Activated naive CD4-positive, alpha-beta T cell treated with anti-CD3 and anti-CD28 coated beads for 36 hours (primary cell): ENCODE data around the gene PTPRS. TPM values are rescaled to one million over a fixed set of nuclear protein-coding genes. Genes with fewer than 3 reads are reported as not detected.

Experiments used
- CTCF ChIA-PET: fragments of 350-600 bp; sonication (Branson Sonifier 250); formaldehyde crosslinking; loops from one replicate; lab custom pipeline; 2021; ENCODE audit warnings: antibody characterized with exemption; lab: Charles Lee
- DNase-seq: peaks from one replicate; pipeline ENCODE4 v3.0.0-alpha.2; 2020
- H3K27ac Mint-ChIP-seq: one replicate; pipeline ENCODE4 v1.8.0; 2021; ENCODE audit warnings: mild to moderate bottlenecking, mixed read lengths
- H3K27me3 Mint-ChIP-seq: one replicate; pipeline ENCODE4 v1.8.0; 2021; ENCODE audit warnings: low read depth, mixed read lengths
- H3K36me3 Mint-ChIP-seq: one replicate; pipeline ENCODE4 v1.8.0; 2021; ENCODE audit warnings: low read depth, mixed read lengths
- H3K4me1 Mint-ChIP-seq: one replicate; pipeline ENCODE4 v1.8.0; 2021; ENCODE audit warnings: low read depth, mixed read lengths
- H3K4me3 Mint-ChIP-seq: one replicate; pipeline ENCODE4 v1.8.0; 2021; ENCODE audit warnings: mild to moderate bottlenecking, moderate library complexity, mixed read lengths
- H3K9me3 Mint-ChIP-seq: one replicate; pipeline ENCODE4 v1.8.0; 2021; ENCODE audit warnings: mixed read lengths
- intact Hi-C: fragments of 100-400 bp; cut with micrococcal nuclease; formaldehyde crosslinking; loops from one replicate; pipeline ENCODE4 v1.15.1; 2023
- total RNA-seq, 2 experiments: library from RNA; stranded (reverse); gene quantifications; one replicate each; pipeline ENCODE4 v1.2.3, GENCODE V29; 2021

PTPRS gene
- total RNA-seq, 2 experiments from 2014 or later = 1.3 to 1.4 TPM

- no peaks in the 10 kb centered on the region for H3K36me3 Mint-ChIP-seq
Measured at GRCh38 chr19:5296021-5296420, 44.6 kb downstream of the PTPRS start.

GRCh38 chr19:5294403-5295160, 46.0 kb downstream of the PTPRS start:
- H3K9me3 Mint-ChIP-seq = no peaks in the 10 kb centered on the region
- no peaks in the 10 kb centered on the region for H3K36me3 Mint-ChIP-seq
- CTCF ChIA-PET = no interaction called here
- H3K4me3 Mint-ChIP-seq = no peak overlapping the region
- DNase-seq = no peak
- no peak overlapping the region for H3K27ac Mint-ChIP-seq
- H3K27me3 Mint-ChIP-seq = peaks cover 16% of the 10 kb centered on the region
- peaks cover 14% of the 10 kb centered on the region for H3K4me1 Mint-ChIP-seq
- intact Hi-C loops = no loop called here

More at GRCh38 chr19:5296021-5296420, 44.6 kb downstream of the PTPRS start:
- H3K27ac Mint-ChIP-seq = no peak overlapping the region
- intact Hi-C loops = no loop called here
- no peaks in the 10 kb centered on the region for H3K9me3 Mint-ChIP-seq
- H3K4me3 Mint-ChIP-seq = no peak overlapping the region
- CTCF ChIA-PET = no interaction called here
- no peak for DNase-seq
- H3K4me1 Mint-ChIP-seq = peaks cover 14% of the 10 kb centered on the region
- H3K27me3 Mint-ChIP-seq = peaks cover 16% of the 10 kb centered on the region

DNA sequence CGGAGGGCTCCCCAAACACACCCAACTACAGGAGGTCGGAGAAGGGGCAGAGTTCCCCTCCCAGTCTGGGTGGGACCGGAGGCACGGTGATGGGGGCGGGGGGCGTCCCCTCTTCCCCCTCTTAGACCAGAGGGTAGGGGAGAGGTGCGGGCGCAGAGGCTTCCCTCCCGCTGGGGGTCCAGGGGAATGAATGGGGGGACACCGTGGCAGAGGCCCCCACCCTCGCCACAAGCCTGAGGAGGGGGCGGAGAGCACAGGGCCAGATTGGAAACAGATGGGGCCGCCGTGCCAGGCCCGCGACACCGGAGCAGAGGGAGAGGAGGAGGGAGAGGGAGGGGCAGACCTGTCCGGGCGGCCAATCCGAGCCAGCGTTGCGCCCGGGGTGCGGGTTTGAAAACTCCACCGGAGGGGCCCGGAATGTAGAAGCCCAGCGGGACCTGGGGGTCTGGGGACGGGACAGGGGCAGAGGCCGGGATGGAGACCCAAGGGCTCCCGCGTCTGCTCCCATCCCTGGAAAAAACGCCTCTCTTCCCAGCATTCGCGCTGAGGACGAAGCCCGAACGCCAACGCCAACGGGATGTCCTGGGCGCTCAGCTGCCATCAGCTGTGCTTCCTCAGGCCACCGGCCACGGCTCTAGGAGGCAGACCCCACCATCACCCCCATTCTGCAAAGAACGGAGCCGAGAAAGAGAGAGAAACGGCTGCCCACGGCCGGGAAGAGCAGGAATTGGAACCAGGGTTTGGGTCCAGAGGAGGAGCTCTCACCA, 46.8 kb downstream of the PTPRS start:
- Mint-ChIP-seq H3K4me3 (peak overlapping the region; percentile 34), H3K27ac (no peak overlapping the region), H3K9me3 (no peaks in the 10 kb centered on the region), H3K36me3 (no peaks in the 10 kb centered on the region), H3K27me3 (peaks cover 16% of the 10 kb centered on the region), H3K4me1 (peaks cover 14% of the 10 kb centered on the region)
- CTCF ChIA-PET = no interaction called here
- DNase-seq = peak; percentile 14
- intact Hi-C loops = no loop called here

GRCh38 chr19:5292822-5293611, 47.6 kb downstream of the PTPRS start:
- H3K27ac Mint-ChIP-seq = no peak overlapping the region
- H3K36me3 Mint-ChIP-seq = no peaks in the 10 kb centered on the region

GRCh38 chr19:5292453-5292821, 48.2 kb downstream of the PTPRS start:
- Mint-ChIP-seq H3K4me3 (peak overlapping the region; percentile 29), H3K27ac (no peak overlapping the region), H3K36me3 (no peaks in the 10 kb centered on the region), H3K9me3 (no peaks in the 10 kb centered on the region), H3K27me3 (peaks cover 16% of the 10 kb centered on the region), H3K4me1 (peaks cover 14% of the 10 kb centered on the region)
- intact Hi-C loops = no loop called here
- peak; percentile 12 for DNase-seq
- CTCF ChIA-PET = no interaction called here

More at GRCh38 chr19:5292822-5293611, 47.6 kb downstream of the PTPRS start:
- peaks cover 14% of the 10 kb centered on the region for H3K4me1 Mint-ChIP-seq
- peak; percentile 50 for DNase-seq
- no peaks in the 10 kb centered on the region for H3K9me3 Mint-ChIP-seq
- peaks cover 16% of the 10 kb centered on the region for H3K27me3 Mint-ChIP-seq
- CTCF ChIA-PET = no interaction called here
- intact Hi-C loops = no loop called here
- peak overlapping the region; percentile 34 for H3K4me3 Mint-ChIP-seq

DNA sequence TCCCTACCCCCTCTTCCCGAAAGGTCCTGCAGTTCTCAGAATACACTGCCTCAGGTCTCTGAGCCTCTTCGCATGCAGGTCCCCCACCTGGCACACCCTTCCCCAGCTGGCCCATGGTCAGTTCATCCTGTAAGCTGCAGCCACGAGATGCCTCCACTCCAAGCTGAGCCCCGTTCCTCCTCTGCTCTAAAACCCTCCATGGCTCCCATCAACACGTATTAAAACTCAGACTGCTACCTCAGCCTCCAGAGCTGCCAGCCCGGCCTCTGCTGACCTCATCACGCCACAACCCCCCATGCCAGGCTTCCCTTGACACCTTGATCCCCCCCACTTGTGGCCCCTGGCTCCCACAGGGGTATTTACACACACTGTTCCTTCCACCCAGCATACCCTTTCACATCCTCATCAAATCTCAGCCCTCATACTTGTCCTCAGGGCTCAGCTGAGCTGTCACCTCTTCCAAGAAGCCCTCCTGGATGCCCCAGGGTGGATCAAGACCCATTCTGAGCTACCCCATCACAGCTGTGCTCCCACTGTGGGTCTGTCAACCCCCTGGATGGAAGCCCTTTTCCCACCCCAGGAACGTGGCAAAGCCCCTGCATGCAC, 48.9 kb downstream of the PTPRS start:
- no peak overlapping the region for H3K4me3 Mint-ChIP-seq
- no peak for DNase-seq
- H3K36me3 Mint-ChIP-seq = no peaks in the 10 kb centered on the region
- intact Hi-C loops = no loop called here
- H3K9me3 Mint-ChIP-seq = no peaks in the 10 kb centered on the region
- H3K4me1 Mint-ChIP-seq = peaks cover 16% of the 10 kb centered on the region
- peaks cover 16% of the 10 kb centered on the region for H3K27me3 Mint-ChIP-seq
- CTCF ChIA-PET = no interaction called here
- H3K27ac Mint-ChIP-seq = no peak overlapping the region

Other genes with a start within 250 kb of the PTPRS start
- not detected for gene ZNRF4, start 114.6 kb upstream of the PTPRS start, total RNA-seq
- gene TINCR, start 227.1 kb upstream of the PTPRS start, total RNA-seq = 1 to 10 TPM in 1 of 2 experiments, under 1 TPM in 1; 0.83 to 1.0 TPM